Measurements from ENCODE around the gene KNDC1.

Gene KNDC1, protein sequence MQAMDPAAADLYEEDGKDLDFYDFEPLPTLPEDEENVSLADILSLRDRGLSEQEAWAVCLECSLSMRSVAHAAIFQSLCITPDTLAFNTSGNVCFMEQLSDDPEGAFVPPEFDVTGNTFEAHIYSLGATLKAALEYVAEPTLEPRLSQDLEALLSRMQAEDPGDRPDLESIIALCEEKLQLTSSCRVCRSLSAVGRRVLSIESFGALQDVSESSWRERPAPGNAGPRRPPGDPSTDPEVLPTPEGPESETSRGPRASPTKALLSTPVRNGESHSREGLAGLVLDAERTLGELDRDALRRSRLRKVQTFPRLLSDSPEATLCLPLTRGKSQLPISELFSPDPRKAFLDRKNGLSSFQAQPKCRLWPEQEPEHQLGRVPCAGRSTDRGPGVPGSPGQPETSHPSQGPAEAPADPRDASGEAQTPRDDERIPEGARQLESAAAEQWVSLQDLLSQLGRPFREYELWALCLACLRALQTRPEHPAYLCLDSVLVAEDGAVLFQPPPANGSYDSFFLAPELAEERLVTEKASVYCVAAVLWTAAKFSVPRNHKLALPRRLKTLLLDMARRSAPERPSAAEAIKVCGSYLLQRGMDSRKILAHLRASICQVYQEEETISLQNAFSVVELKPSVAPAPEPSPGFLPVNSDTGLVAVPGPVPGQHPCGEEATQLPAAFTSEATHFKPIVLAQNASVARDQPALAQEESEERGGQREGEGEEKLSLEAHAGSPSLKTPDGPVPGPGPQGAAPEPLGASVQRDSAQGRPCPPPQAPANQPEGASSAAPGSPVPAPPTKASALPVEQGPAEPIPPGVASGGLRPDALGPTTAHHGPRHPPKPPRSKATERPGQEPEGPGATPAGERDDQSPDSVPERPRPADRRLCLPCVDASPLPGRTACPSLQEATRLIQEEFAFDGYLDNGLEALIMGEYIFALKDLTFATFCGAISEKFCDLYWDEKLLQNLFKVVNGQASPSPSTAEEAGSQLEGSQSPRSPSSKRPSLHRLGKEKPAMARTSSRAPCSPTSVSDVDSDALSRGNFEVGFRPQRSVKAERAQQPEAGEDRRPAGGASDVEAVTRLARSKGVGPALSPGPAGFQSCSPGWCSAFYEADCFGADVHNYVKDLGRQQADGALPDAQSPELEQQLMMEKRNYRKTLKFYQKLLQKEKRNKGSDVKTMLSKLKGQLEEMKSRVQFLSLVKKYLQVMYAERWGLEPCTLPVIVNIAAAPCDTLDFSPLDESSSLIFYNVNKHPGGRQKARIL (N-terminal part only)

DNA sequence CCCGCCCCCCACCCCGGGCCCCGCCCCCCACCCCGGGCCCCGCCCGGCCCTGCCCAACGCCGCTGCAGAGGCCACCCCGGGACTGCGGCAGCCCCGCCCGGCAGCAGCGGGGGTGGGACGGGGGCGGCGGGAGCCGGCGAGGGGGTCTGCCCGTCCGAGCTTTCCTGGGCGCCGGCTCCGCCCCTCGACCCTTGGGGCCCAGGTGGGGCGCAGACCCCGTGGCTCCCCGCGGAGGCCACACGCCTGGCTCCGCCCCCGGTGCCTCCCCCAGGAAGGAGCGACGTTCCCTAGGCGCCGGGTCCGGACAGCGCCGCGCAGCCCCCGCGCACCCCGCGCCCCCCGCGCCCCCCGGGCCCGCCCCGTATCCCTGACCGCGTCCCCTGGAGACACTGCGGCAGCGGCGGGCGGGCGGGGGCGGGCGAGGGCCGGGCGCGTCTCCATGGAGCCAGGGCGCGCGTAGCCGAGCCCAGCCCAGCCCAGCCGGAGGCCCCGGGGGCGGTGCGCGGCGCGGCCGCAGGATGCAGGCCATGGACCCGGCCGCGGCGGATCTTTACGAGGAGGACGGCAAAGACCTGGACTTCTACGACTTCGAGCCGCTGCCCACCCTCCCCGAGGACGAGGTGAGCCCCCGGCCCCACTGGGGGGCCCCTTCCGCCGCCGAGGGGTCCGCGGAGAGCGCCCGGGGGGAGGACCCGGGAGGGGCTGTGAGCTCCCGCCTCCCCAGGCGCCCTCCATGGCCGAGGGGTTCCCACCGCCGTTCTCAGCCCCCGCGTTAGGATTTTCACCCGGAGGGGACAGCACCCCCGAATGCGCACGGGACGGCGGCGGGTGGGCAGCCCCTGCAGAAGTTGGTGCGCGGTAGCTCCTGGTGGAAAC lies at the start of gene KNDC1:
Gene KNDC1 (plus strand): TSS at position 270 of the 876 bp plus-strand sequence. CDS start 249 bp downstream, at position 519.
- peak in 3 of 56 donors; percentile 19 to 49 (median 26) for DNase-seq

DNA sequence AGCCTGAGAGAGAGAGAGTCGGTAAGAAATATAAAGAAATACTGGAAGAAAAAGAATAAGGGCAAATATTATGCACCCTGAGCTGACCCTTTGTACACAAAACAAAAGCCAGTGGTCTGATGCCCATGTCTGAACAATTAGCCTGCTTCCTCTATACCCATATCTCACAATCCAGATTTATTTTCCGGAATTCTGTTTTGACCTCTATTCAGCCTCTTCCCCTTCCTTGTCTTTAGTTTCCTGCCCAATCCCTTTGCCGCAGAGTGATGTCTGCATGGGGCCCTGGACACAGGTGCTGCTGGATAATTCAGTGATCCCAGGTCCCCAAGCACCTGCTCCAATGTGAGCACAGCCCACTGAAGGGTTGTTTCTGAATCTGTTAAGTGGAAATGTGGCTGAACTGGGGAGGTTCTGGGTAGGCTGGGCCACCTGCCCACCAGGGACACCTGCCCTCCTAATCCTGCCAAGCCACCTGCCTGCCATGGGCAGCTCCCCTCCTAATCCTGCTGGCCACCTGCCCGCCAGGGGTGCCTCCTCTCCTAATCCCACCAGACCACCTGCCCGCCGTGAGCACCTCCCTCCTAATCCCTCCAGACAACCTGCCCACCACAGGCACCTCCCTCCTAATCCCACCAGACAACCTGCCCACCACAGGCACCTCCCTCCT lies 49.3 kb upstream of the KNDC1 start:
- DNase-seq, result no peak

DNA sequence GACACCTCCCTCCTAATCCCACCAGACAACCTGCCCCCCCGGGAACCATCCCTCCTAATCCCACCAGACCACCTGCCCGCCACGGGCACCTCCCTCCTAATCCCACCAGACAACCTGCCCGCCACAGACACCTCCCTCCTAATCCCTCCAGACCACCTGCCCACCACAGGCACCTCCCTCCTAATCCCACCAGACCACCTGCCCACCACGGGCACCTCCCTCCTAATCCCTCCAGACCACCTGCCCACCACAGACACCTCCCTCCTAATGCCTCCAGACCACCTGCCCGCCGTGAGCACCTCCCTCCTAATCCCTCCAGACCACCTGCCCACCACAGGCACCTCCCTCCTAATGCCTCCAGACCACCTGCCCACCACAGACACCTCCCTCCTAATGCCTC lies 48.4 kb upstream of the KNDC1 start:
- peak in 9 of 56 donors; percentile 10 to 69 (median 32) for DNase-seq

DNA sequence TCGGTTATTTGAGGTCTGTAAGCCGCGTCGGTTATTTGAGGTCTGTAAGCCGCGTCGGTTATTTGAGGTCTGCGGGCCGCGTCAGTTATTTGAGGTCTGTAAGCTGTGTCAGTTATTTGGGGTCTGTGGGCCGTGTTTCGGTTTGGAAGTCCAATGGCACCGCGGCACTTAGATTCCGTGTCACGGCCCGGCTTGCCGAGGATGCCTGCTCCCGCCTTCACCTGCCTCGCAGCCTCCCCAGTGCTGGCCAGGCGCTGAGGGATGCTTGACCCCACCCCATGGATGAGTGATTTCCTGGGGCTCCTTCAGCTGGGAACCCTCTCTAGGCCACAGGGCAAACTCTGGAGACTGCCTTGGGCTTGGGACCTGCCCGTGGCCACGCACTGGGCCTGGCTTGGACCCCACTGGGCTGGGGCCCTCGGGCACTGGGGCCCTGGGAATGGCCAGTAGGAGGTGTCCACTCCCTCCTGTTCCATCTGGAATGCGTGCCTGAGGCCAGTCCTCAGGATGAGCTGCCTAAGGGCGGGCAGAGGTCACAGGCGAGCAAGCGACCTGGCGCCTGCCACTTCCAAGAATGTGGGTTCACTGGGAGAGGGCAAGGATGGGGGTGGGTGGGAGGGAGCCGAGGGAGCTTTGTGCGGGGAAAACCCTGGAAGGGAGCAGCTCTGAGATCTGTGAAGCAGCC lies 46.7 kb upstream of the KNDC1 start:
- DNase-seq, result no peak

DNA sequence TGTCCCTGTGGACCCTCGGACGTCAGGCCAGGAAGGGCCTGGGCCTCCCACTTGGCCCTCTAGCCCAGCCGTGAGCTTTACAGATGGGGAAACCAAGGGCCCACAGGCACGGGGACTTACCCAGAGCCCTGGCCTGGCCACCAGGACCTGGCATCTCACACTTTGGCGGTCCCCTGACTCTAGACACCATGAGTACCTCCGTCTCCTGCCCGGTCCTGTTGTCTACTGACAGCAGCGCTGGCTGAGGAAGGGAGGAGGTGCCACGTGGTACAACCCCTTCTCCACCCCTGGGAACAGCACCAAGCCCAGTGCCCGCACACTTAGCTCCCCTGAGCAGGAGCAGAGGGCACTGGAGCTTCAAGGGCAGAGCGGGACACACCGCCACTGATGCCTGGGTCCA lies 46.2 kb upstream of the KNDC1 start:
- no peak for DNase-seq

DNA sequence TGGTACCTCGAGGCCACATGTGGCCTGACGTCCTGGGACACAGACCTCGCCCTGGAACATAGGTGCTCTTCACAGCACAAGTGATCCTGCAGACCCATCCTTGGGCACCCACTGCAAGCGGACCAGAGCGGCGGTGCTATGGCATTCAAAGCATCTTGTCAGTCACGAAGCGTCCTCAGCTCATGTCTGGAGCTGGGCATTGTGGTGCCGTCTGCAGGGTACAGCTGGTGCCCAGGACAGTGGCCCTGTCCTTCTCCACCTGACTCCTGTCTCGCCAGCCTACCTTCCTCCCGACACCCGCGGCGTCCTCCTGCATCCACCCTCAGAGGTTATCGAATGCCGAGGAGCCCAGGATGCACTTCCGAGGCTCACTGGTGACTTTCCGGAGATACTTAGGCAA lies 45.8 kb upstream of the KNDC1 start:
- no peak for DNase-seq

DNA sequence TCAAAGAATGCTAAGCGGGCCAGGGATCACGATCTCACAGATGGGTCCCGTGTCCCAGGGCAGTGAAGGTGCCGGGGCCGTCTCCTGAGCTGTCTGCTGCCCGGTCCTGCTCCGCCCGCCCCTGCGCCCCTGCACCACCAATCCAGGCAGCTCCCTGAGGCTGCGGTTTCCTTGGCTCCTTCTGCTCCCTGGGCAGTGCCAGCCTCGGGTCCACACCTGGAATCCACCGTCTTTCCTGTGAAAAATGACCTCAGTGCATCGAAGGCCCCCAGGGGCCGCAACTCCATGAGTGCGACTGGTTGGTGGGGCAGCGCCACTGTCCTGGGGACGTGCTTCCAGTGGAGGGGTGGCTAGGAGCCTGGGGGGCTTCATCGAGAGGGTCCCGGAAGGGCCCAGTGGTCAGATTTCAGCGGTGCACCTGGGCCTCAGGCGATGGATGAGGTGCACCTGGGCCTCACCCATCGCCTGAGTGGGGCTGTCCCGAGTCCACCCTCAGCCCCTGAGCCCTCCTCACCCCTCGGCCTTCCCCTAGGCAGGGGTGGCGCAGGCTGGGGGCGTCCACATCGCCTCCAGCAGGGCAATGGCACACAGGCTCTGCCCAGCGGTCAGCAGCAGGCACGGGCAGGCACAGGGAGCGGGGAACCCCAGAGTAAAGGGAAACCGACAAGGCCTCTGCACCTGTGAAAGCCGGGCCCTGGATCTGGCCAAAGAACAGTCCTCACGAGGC lies 45.1 kb upstream of the KNDC1 start:
- DNase-seq, result no peak

DNA sequence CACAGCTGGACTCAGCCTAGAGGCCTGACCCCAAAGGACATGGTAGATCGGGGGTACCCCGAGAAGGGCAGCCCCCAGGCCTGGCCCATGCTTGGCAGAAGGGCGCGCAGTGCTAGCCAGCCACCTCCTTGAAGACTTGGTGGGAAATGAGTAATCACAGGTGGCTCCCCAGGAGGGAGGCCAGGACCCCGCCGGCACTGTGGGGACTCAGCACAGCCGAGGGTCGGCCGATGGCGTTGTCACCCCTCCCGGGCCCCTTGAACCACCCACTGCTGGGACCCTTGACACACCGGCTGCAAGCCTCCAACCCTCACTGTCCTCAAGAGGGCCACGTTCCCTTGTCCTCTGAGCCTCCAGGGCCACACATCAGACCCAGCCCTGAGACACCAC lies 44.6 kb upstream of the KNDC1 start:
- no peak for DNase-seq

DNA sequence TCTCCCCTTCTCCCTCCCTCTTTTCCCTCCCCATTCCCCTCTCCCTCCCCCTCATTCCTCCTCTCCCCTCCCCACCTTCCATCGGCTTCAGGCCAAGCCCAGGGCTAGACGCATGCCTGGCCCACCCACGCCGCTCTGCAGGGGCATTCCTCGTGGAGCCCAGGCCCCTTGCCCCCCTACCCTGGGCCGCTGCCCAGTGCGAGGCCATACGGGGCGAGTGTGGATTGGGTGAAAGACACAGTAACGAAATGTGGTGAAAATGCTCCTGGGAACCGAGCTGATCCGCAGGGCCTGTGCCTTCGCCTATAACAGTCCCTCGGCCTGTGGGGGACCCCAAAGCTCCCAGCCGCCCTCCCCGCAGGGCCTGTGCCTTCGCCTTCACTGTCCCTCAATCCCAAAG lies 44.0 kb upstream of the KNDC1 start:
- no peak for DNase-seq

DNA sequence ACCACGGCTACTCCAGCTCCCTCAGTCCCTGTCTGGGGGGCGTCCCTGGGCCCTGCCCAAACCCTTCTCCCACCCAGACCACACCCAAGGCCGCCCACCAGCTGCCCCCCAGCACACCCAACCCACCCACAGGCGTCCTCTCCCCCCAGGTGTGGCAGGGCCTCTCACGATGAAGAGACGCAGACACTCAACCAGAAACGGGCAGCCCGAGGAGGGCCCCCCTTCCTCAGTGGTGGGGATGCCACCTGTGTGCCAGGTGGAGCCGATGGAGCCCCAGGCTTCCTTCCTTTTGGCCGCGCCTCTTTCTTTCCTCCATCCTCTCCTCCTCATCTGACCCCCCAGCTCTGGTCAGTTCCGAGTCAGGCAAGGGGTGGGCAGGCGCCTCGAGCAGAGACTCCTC lies 43.6 kb upstream of the KNDC1 start:
- DNase-seq, result no peak

DNA sequence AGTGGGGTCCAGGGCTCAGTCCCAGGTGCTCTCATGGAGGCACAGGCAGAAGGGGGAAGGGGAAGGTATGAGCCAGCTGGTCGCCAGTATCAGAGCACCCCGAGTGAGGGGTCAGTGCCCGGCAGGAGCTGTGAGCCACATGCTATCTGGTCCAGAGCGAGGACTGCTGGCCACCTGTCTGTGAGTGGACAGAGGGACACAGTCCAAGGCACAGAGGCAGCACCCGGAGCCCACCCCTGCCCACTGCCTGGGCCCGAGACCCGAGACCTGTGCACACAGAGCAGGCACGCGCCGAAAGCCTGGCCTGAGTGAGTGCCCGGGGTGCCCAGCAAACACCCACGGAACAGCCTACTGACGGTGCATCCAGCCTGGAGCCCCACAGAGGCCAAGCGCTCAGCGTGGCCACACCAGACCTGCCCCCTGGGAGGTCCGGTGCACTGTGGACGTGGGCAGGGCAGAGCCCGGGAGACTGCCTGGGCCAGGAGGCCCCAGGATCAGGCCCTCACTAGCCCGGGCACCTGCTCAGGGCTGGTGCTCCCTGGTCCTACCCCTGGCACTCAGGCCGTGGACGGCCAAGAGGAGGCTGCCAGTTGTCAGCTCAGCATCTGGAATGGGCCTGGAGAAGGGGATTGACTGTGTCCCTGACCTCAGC lies 42.9 kb upstream of the KNDC1 start:
- DNase-seq, result no peak

DNA sequence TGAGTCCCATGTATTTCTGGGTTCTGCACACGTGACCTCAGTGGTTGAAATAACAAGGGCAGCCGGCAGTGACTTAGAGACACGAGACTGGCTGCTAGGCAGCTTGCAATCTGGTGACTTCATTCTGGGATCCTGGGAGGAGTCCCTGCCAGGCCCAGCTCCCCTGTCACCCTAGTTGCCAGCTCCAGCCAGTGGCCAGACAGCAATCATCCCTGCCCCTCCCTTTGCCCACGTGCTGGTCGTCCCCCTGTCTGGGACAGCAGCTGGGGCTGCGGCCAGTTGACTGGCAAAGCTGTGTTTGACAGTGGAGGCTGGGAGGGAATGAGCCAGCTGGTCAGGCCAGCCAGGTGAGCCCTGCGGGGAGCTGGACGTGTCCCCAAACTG lies 42.3 kb upstream of the KNDC1 start:
- DNase-seq, result no peak

DNA sequence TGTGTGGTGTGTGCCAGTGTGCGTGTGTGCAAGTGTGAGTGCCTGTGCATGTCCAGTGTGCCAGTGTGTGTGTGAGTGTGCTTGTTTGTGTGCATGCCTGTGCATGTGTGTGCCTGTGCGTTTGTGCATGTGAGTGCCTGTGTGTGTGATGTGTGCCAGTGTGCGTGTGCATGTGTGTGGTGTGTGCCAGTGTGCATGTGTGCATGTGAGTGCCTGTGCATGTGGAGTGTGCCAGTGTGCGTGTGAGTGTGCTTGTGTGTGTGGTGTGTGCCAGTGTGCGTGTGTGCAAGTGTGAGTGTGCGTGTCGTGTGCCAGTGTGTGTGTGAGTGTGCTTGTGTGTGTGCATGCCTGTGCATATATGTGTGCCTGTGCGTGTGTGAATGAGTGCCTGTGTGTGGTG lies 38.5 kb upstream of the KNDC1 start:
- DNase-seq, result no peak

DNA sequence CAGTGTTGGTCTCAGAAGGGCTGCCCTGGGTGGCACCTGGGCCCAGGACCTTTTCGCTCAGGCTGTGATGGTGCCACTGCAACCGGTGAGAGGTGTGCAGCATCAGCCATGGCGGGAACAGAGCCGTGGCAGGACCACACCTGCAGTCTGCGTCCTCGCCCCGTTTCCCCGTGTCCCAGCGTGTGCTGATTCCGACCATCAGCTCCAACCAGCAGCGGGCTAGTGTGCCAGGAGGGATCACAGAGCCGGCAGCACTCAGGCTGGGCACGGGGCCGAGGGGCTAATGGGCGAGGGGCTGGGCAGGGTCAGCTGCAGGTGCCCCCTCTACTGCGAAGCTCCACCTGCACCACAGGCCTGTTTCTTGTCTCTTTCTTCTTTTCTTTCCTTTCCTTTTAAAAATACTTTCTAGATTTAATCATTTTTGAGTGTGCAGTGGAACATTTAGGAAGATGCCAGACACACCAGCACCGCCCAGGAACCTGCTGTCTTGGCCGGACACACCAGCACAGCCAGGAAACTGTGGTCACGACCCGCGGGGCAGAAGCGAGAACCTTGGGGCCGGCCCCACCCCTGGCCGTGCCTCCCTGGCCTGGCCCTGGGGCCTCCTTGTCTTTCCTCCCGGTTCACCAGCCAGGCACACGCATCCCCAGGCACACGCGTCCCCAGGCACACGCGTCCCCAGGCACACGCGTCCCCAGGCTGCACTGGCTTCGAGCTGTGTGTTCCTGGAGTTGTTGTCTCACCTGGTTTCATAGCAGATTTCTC lies 37.7 kb upstream of the KNDC1 start:
- DNase-seq, result no peak

DNA sequence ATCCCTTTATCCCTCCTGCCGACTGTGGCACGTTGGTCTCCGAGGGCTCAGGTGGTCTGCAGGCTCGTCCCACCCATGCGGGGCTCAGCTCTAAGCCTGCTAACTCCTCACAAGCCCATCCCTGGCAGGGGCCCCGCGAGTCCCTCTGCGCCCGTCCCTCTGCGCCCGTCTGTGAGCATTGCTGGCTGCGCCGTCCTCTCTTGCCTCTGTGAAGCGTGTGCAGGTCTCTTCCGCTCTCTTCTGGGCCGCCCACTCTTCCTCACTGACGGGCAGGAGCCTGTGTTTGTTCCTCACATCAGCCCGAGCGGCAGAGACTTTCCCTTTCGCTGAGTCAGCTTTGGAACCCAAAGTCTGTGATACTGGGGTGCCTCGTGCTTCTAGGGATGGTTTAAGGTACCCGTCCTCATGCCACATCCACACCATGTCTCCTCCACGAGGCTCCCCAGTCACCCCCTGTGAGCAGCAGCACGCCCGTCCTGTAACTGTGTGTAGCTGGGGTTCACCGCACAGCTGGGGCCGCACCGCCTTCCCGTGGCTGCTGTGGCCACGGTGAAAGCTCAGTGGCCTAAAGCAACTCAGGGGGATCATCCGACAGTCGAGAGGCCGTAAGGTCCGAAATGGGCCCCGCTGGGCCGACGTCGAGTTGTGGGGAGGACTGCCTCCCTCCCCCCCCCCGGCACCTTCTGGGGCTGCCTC lies 36.8 kb upstream of the KNDC1 start:
- DNase-seq, result no peak

DNA sequence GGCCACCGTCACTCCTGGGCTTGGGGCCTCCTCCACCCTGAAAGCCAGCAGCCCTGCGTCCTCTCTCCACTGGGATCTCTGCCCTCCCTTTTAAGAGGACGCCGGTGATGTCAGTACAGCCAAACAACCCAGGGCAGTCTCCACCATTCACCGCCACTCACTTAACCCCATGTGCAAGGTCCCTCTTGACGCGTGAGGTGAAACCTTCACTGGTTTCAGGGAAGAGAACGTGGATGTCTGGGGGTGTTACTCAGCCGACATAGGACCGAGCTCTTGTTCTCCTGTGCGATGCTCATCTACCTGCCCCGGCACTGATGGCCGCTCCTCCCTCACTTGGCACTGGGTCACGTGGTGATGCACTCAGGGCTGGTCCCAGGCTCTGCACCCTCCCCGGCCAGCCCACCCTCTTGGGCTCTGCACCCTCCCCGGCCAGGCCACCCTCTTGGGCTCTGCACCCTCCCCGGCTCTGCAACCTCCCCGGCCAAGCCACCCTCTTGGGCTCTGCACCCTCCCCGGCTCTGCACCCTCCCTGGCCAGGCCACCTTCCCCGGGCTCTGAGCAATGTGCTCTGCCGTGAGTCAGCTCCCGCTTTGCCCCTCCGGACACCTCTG lies 36.2 kb upstream of the KNDC1 start:
- DNase-seq, result no peak
